Measurements from ENCODE around the gene CCSAP. TPM values are rescaled to one million over a fixed set of nuclear protein-coding genes. Genes with fewer than 3 reads are reported as not detected.

CCSAP gene
- total RNA-seq, 1 experiment from 2014 or later, result 11.1 TPM

DNA sequence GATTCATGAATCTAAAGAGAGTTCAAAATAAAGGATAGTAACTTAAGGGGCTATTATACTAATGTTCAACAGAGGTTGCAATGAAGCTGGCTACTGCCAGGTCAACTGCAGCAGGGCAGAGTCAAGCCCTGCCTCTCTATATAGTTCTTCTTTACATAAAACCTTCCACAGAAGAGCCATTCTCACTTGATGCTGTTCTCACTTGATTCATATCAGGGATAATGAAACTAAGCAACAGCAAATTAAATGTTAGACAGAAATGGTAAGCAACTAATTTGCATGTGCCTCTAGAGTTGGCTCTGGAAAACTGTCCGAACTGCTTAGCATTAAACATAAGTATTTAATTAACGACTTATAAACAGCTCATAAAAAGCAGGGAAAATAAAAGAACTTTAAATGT is 17.4 kb downstream of the CCSAP start:
- no peaks in the 10 kb centered on the region for H3K4me1 Mint-ChIP-seq (ENCODE audit: low read depth, unreplicated experiment)
- TF ChIP-seq, protein P1, sequence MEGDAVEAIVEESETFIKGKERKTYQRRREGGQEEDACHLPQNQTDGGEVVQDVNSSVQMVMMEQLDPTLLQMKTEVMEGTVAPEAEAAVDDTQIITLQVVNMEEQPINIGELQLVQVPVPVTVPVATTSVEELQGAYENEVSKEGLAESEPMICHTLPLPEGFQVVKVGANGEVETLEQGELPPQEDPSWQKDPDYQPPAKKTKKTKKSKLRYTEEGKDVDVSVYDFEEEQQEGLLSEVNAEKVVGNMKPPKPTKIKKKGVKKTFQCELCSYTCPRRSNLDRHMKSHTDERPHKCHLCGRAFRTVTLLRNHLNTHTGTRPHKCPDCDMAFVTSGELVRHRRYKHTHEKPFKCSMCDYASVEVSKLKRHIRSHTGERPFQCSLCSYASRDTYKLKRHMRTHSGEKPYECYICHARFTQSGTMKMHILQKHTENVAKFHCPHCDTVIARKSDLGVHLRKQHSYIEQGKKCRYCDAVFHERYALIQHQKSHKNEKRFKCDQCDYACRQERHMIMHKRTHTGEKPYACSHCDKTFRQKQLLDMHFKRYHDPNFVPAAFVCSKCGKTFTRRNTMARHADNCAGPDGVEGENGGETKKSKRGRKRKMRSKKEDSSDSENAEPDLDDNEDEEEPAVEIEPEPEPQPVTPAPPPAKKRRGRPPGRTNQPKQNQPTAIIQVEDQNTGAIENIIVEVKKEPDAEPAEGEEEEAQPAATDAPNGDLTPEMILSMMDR (IDR thresholded peaks at IDR 0.05; ENCODE audit: unreplicated experiment), result no peak
- no peak for DNase-seq
- CTCF ChIA-PET, result no interaction called here
- no peak overlapping the region for H3K4me3 Mint-ChIP-seq (ENCODE audit: low read depth, unreplicated experiment)
- no peaks in the 10 kb centered on the region for H3K27me3 Mint-ChIP-seq (ENCODE audit: unreplicated experiment)
- intact Hi-C loops (cut with micrococcal nuclease; ENCODE audit: unreplicated experiment), result no loop called here
- H3K36me3 Mint-ChIP-seq (ENCODE audit: insufficient read depth, unreplicated experiment), result peaks cover 16% of the 10 kb centered on the region
- H3K27ac Mint-ChIP-seq (ENCODE audit: unreplicated experiment), result peak overlapping the region; percentile 22
- no TSS peak for BruUV-seq (replicated peaks)
- H3K9me3 Mint-ChIP-seq (ENCODE audit: low read depth, unreplicated experiment), result no peaks in the 10 kb centered on the region

DNA sequence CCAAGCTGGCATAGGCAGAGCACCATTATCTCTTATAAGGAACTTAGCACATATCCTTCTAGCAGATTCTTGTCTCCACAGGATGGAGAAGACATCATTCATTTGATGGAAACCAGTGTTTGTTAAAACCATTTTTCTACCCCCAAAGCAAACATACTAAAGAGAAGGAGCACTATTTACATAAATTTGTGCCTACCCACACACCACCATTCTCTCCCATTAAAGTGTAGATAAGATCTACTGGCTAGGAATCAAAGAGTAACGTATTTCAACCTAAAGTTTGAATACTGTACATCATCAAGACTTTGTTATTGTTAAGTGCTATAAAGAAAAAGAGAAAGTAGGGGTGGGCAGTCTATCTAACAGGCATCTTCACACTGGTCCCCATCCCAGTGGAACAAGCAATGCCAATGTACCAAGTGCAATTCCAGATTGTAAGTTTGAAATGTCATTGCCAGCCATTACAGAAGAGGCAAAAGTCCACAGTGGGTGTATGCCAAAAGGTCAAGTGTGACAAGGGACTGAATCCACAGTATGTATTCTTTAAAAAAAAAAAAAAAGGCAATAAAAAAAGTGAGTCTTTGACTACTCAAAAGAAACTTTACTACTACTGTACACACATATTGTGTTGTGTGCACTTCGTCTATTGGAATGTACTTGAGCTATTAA is 18.8 kb downstream of the CCSAP start:
- BruUV-seq (replicated peaks), result no TSS peak
- H3K27ac Mint-ChIP-seq (ENCODE audit: unreplicated experiment), result no peak overlapping the region
- intact Hi-C loops (cut with micrococcal nuclease; ENCODE audit: unreplicated experiment), result no loop called here

DNA sequence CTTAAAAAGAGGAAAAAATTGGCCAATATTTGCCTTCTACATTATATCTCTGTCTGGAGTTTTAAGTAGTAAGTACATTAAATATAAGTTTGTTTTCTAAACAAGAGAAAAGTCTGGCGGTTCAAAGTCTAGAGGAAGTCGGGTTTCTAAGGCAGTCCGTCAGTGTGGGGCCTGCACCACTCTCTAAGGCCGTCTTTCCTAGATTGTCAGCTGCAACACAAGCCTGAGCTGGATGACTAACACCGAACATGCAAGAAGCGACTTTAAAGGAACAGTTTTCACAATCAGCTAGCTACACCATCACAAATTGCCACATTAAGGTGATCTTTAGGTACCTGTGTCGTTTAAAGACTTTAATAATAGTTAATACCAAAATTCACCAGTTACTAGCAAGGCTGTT is 19.6 kb downstream of the CCSAP start:
- Mint-ChIP-seq H3K36me3 (ENCODE audit: insufficient read depth, unreplicated experiment) (peaks cover 27% of the 10 kb centered on the region), H3K4me3 (ENCODE audit: low read depth, unreplicated experiment) (no peak overlapping the region), H3K4me1 (ENCODE audit: low read depth, unreplicated experiment) (no peaks in the 10 kb centered on the region), H3K27me3 (ENCODE audit: unreplicated experiment) (no peaks in the 10 kb centered on the region), H3K27ac (ENCODE audit: unreplicated experiment) (no peak overlapping the region), H3K9me3 (ENCODE audit: low read depth, unreplicated experiment) (no peaks in the 10 kb centered on the region)
- intact Hi-C loops (cut with micrococcal nuclease; ENCODE audit: unreplicated experiment), result no loop called here
- TF ChIP-seq, protein P1 (IDR thresholded peaks at IDR 0.05; ENCODE audit: unreplicated experiment), result no peak
- CTCF ChIA-PET, result no interaction called here
- no TSS peak for BruUV-seq (replicated peaks)
- no peak for DNase-seq

More for the DNA sequence above, 18.8 kb downstream of the CCSAP start:
- TF ChIP-seq, protein P1 (IDR thresholded peaks at IDR 0.05; ENCODE audit: unreplicated experiment), result no peak
- Mint-ChIP-seq H3K4me3 (ENCODE audit: low read depth, unreplicated experiment) (no peak overlapping the region), H3K9me3 (ENCODE audit: low read depth, unreplicated experiment) (no peaks in the 10 kb centered on the region), H3K27me3 (ENCODE audit: unreplicated experiment) (no peaks in the 10 kb centered on the region), H3K36me3 (ENCODE audit: insufficient read depth, unreplicated experiment) (peaks cover 27% of the 10 kb centered on the region), H3K4me1 (ENCODE audit: low read depth, unreplicated experiment) (no peaks in the 10 kb centered on the region)
- CTCF ChIA-PET, result no interaction called here
- no peak for DNase-seq

DNA sequence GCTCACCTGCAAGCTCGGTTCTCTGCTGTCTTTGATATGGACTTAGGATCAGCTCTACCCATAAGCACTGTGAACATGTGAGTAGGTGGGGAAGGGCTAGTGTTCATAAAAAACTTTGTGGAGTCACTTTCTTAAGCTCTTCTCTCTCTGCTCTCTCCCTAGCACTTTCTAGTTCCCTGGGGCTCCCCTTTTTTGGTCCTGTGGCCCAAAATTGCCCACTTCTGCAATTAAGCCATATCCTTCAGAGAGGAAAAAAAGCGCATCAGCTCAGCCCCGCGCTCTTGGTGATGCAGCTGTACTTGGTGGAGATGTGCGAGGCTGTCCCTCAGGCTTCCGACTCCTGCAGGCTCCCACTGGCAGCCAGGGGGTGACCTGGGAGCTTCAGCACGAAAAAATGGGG is 23.4 kb downstream of the CCSAP start:
- CTCF ChIA-PET, result interaction anchor here (1.0 kb wide), 1 partner anchor 46 kb away, joined by 3 read pairs; no protein-coding TSS in a partner anchor
- TF ChIP-seq, protein P1 (IDR thresholded peaks at IDR 0.05; ENCODE audit: unreplicated experiment), result no peak
- no peaks in the 10 kb centered on the region for H3K4me1 Mint-ChIP-seq (ENCODE audit: low read depth, unreplicated experiment)
- peaks cover 25% of the 10 kb centered on the region for H3K36me3 Mint-ChIP-seq (ENCODE audit: insufficient read depth, unreplicated experiment)
- intact Hi-C loops (cut with micrococcal nuclease; ENCODE audit: unreplicated experiment), result no loop called here
- H3K27me3 Mint-ChIP-seq (ENCODE audit: unreplicated experiment), result no peaks in the 10 kb centered on the region
- no TSS peak for BruUV-seq (replicated peaks)
- H3K9me3 Mint-ChIP-seq (ENCODE audit: low read depth, unreplicated experiment), result no peaks in the 10 kb centered on the region
- H3K4me3 Mint-ChIP-seq (ENCODE audit: low read depth, unreplicated experiment), result no peak overlapping the region
- no peak overlapping the region for H3K27ac Mint-ChIP-seq (ENCODE audit: unreplicated experiment)
- DNase-seq, result no peak
